Neural cell (in vitro differentiated cells): Measurements from ENCODE around the gene BRIP1. TPM values are rescaled to one million over a fixed set of nuclear protein-coding genes. Genes with fewer than 3 reads are reported as not detected.

Experiments used
- H2AFZ ChIP-seq: fragments of 200-600, 300-800 bp; sonication (generic), shearing (Covaris generic); 2 replicates; pipeline ENCODE4 v1.6.0; 2014; ENCODE audit warnings: low read depth, mild to moderate bottlenecking, antibody characterized with exemption, low read length, moderate library complexity
- H3F3A ChIP-seq: fragments of 200-600 bp; shearing (Covaris generic); 2 replicates; pipeline ENCODE4 v1.6.1; 2016; ENCODE audit warnings: mild to moderate bottlenecking, moderate library complexity, mixed read lengths, antibody characterized with exemption, low read length; ENCODE audit not compliant: insufficient read depth, poor library complexity, severe bottlenecking
- H3K27ac ChIP-seq: fragments of 200-600, 300-800 bp; sonication (generic), shearing (Covaris generic); 2 replicates; pipeline ENCODE4 v1.5.1; 2014; ENCODE audit warnings: mild to moderate bottlenecking, low read length, moderate library complexity
- H3K27me3 ChIP-seq: fragments of 300-800, 200-600 bp; sonication (generic), shearing (Covaris generic); 2 replicates; pipeline ENCODE4 v1.6.0; 2014; ENCODE audit warnings: mild to moderate bottlenecking, low read depth, low read length, moderate library complexity; ENCODE audit not compliant: insufficient read depth
- H3K36me3 ChIP-seq: fragments of 300-800, 200-600 bp; sonication (generic), shearing (Covaris generic); 2 replicates; pipeline ENCODE4 v1.5.1; 2014; ENCODE audit warnings: mild to moderate bottlenecking, antibody characterized with exemption, low read length, moderate library complexity; ENCODE audit not compliant: insufficient read depth
- H3K4me2 ChIP-seq: fragments of 300-800, 200-600 bp; sonication (generic), shearing (Covaris generic); 2 replicates; pipeline ENCODE4 v1.6.0; 2014; ENCODE audit warnings: mild to moderate bottlenecking, low read length
- H3K4me3 ChIP-seq: fragments of 300-800, 200-600 bp; sonication (generic), shearing (Covaris generic); 2 replicates; pipeline ENCODE4 v1.5.1; 2014; ENCODE audit warnings: mild to moderate bottlenecking, low read length, moderate library complexity
- H3K79me2 ChIP-seq: fragments of 200-600 bp; shearing (Covaris generic); replicated peaks from 2 replicates; pipeline ENCODE4 v1.6.0; 2014; ENCODE audit warnings: mild to moderate bottlenecking, low read length, moderate library complexity; ENCODE audit not compliant: insufficient read depth
- H3K9ac ChIP-seq: fragments of 300-800, 200-600 bp; sonication (generic), shearing (Covaris generic); 2 replicates; pipeline ENCODE4 v1.6.1; 2016; ENCODE audit warnings: mild to moderate bottlenecking, low read length, mixed read lengths
- H3K9me2 ChIP-seq: fragments of 200-600 bp; shearing (Covaris generic); 2 replicates; pipeline ENCODE4 v1.6.1; 2016; ENCODE audit warnings: mild to moderate bottlenecking, low read length, mixed read lengths; ENCODE audit not compliant: insufficient read depth
- H3K9me3 ChIP-seq: fragments of 200-600, 300-800 bp; sonication (generic), shearing (Covaris generic); 2 replicates; pipeline ENCODE4 v1.6.1; 2016; ENCODE audit warnings: mild to moderate bottlenecking, mixed run types, low read length, moderate library complexity, mixed read lengths
- H4K20me1 ChIP-seq: fragments of 200-600 bp; shearing (Covaris generic); 2 replicates; pipeline ENCODE4 v1.6.1; 2016; ENCODE audit warnings: mild to moderate bottlenecking, mixed run types; ENCODE audit not compliant: insufficient read depth
- EP300 ChIP-seq: fragments of 450-650 bp; conservative IDR thresholded peaks from 2 replicates; pipeline ENCODE4 v1.6.1; 2014; ENCODE audit warnings: antibody characterized with exemption, mild to moderate bottlenecking, moderate library complexity; ENCODE audit not compliant: poor library complexity, severe bottlenecking
- EZH2 ChIP-seq: fragments of 200-600, 300-800 bp; shearing (Covaris generic), sonication (generic); IDR thresholded peaks from 2 replicates; pipeline ENCODE4 v1.6.1; 2014; ENCODE audit warnings: antibody characterized with exemption, low read length, borderline replicate concordance, mild to moderate bottlenecking; ENCODE audit not compliant: insufficient read depth, poor library complexity, severe bottlenecking
- MXI1 ChIP-seq: fragments of 450-650 bp; conservative IDR thresholded peaks from 2 replicates; pipeline ENCODE4 v1.6.1; 2014; ENCODE audit warnings: antibody characterized with exemption, mild to moderate bottlenecking; ENCODE audit not compliant: poor library complexity, severe bottlenecking
- POLR2AphosphoS5 ChIP-seq: IDR thresholded peaks from 2 replicates; pipeline ENCODE4 v1.6.1; 2012
- RAD21 ChIP-seq: fragments of 450-650 bp; conservative IDR thresholded peaks from 2 replicates; pipeline ENCODE4 v1.6.1; 2014; ENCODE audit warnings: antibody characterized with exemption, mild to moderate bottlenecking, moderate library complexity
- SMC3 ChIP-seq: fragments of 450-650 bp; conservative IDR thresholded peaks from 2 replicates; pipeline ENCODE4 v1.6.1; 2014; ENCODE audit warnings: antibody characterized with exemption, mild to moderate bottlenecking, moderate library complexity; ENCODE audit not compliant: poor library complexity
- TAF1 ChIP-seq: IDR thresholded peaks from 2 replicates; pipeline ENCODE4 v1.6.1; 2012; ENCODE audit warnings: low read depth
- polyA plus RNA-seq: library from polyadenylated mRNA; depleted of rRNA; stranded (reverse); fragments of >200 nt; gene quantifications from 2 replicates; pipeline ENCODE4 v1.2.3, GENCODE V29; 2014
- TF ChIP-seq, protein P1 (sequence below): IDR thresholded peaks from 2 replicates; pipeline ENCODE4 v1.6.1; 2012; ENCODE audit warnings: borderline replicate concordance
- TF ChIP-seq, protein P2 (sequence below): fragments of 450-650 bp; IDR thresholded peaks from 2 replicates; pipeline ENCODE4 v1.5.1; 2014; ENCODE audit warnings: antibody characterized with exemption, mild to moderate bottlenecking, moderate library complexity; ENCODE audit not compliant: poor library complexity, severe bottlenecking

The BRIP1 gene
- polyA plus RNA-seq, 1 donor from 2014 or later: 0.47 TPM

DNA sequence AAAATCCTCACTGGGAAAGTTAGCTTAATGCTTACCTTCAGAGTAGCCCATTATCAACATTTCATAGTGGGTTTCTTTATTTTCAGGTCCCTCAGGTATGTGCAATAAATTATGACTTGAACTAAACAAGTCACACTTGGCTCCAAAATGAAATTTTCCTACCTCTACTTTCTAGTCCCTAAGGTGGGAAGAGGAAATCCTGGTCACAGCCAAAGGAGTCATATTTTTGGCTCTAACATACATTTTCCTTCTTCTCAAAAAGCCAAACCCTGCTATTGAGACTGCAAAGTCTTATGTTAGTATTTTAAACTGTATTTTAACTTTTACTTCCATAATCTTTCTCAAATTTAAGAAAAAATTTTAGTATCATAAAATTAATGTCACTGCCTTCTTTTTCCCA is 128.9 kb downstream of the BRIP1 start:
- H3K27ac ChIP-seq: no peak overlapping the region
- TF ChIP-seq TAF1: no peak
- TF ChIP-seq POLR2AphosphoS5: no peak
- no peak for TF ChIP-seq RAD21
- TF ChIP-seq SMC3: no peak
- TF ChIP-seq EP300: no peak
- no peak for TF ChIP-seq MXI1
- TF ChIP-seq, protein P1, sequence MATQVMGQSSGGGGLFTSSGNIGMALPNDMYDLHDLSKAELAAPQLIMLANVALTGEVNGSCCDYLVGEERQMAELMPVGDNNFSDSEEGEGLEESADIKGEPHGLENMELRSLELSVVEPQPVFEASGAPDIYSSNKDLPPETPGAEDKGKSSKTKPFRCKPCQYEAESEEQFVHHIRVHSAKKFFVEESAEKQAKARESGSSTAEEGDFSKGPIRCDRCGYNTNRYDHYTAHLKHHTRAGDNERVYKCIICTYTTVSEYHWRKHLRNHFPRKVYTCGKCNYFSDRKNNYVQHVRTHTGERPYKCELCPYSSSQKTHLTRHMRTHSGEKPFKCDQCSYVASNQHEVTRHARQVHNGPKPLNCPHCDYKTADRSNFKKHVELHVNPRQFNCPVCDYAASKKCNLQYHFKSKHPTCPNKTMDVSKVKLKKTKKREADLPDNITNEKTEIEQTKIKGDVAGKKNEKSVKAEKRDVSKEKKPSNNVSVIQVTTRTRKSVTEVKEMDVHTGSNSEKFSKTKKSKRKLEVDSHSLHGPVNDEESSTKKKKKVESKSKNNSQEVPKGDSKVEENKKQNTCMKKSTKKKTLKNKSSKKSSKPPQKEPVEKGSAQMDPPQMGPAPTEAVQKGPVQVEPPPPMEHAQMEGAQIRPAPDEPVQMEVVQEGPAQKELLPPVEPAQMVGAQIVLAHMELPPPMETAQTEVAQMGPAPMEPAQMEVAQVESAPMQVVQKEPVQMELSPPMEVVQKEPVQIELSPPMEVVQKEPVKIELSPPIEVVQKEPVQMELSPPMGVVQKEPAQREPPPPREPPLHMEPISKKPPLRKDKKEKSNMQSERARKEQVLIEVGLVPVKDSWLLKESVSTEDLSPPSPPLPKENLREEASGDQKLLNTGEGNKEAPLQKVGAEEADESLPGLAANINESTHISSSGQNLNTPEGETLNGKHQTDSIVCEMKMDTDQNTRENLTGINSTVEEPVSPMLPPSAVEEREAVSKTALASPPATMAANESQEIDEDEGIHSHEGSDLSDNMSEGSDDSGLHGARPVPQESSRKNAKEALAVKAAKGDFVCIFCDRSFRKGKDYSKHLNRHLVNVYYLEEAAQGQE: no peak
- TF ChIP-seq, protein P2, sequence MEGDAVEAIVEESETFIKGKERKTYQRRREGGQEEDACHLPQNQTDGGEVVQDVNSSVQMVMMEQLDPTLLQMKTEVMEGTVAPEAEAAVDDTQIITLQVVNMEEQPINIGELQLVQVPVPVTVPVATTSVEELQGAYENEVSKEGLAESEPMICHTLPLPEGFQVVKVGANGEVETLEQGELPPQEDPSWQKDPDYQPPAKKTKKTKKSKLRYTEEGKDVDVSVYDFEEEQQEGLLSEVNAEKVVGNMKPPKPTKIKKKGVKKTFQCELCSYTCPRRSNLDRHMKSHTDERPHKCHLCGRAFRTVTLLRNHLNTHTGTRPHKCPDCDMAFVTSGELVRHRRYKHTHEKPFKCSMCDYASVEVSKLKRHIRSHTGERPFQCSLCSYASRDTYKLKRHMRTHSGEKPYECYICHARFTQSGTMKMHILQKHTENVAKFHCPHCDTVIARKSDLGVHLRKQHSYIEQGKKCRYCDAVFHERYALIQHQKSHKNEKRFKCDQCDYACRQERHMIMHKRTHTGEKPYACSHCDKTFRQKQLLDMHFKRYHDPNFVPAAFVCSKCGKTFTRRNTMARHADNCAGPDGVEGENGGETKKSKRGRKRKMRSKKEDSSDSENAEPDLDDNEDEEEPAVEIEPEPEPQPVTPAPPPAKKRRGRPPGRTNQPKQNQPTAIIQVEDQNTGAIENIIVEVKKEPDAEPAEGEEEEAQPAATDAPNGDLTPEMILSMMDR: no peak
- no peak for TF ChIP-seq EZH2
- H3K36me3 ChIP-seq: no peaks in the 10 kb centered on the region
- no peaks in the 10 kb centered on the region for H3K79me2 ChIP-seq
- H3K9me3 ChIP-seq: no peaks in the 10 kb centered on the region
- H2AFZ ChIP-seq: no peak overlapping the region
- no peak overlapping the region for H3K4me3 ChIP-seq
- H3F3A ChIP-seq: no peaks in the 10 kb centered on the region
- H3K9me2 ChIP-seq: no peaks in the 10 kb centered on the region
- H3K4me2 ChIP-seq: no peak overlapping the region
- H3K9ac ChIP-seq: no peak overlapping the region
- H3K27me3 ChIP-seq: no peaks in the 10 kb centered on the region
- H4K20me1 ChIP-seq: no peaks in the 10 kb centered on the region

DNA sequence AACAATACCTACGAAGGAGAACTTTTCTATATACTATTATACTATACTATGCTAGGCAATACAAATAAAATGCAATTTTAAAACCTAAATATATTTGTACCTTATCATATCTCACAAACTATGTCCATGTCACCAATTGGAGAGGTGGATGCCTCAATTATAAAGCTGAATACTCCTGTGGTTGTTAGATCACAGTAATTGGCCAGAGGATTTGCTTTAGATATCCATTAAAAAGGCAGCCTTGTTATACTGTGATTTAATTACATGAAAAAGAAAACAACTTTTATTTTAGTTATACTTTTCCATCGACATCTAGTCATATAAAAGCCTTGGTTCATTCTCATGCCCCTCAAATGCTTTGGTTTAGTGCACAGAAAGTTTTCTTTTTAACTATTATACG is 129.3 kb downstream of the BRIP1 start:
- H3K9me3 ChIP-seq: no peaks in the 10 kb centered on the region
- no peak overlapping the region for H3K4me3 ChIP-seq
- H3K79me2 ChIP-seq: no peaks in the 10 kb centered on the region
- no peak overlapping the region for H2AFZ ChIP-seq
- H3F3A ChIP-seq: no peaks in the 10 kb centered on the region
- no peaks in the 10 kb centered on the region for H3K9me2 ChIP-seq
- H3K27me3 ChIP-seq: no peaks in the 10 kb centered on the region
- H3K36me3 ChIP-seq: no peaks in the 10 kb centered on the region
- H3K27ac ChIP-seq: no peak overlapping the region
- H3K9ac ChIP-seq: no peak overlapping the region
- no peak overlapping the region for H3K4me2 ChIP-seq
- no peaks in the 10 kb centered on the region for H4K20me1 ChIP-seq
- TF ChIP-seq EZH2: no peak
- no peak for TF ChIP-seq POLR2AphosphoS5
- no peak for TF ChIP-seq TAF1
- TF ChIP-seq, protein P1: no peak
- no peak for TF ChIP-seq EP300
- TF ChIP-seq RAD21: no peak
- TF ChIP-seq, protein P2: no peak
- TF ChIP-seq SMC3: no peak
- no peak for TF ChIP-seq MXI1
